H1 (cell line): ENCODE data around the gene TIMP1. TPM values are rescaled to one million over a fixed set of nuclear protein-coding genes. Genes with fewer than 3 reads are reported as not detected.

Experiments used
- CTCF ChIA-PET: fragments of 300-600 bp; sonication (Branson Sonifier 250); formaldehyde crosslinking; loops from one replicate; lab custom pipeline; 2021; ENCODE audit not compliant: partially characterized antibody; lab: Charles Lee
- POLR2A ChIA-PET: fragments of 300-600 bp; sonication (Branson Sonifier 250); formaldehyde crosslinking; loops from one replicate; lab custom pipeline; 2021; ENCODE audit warnings: inconsistent platforms; ENCODE audit not compliant: partially characterized antibody; lab: Charles Lee
- DNase-seq, 2 experiments: peaks; one replicate each; pipeline versions ENCODE4 v3.0.0 to v3.0.0-alpha.2; 2010 to 2022; ENCODE audit warnings: low spot score in 2 of 2, low read depth in 1 of 2, mixed read lengths in 1 of 2
- FAIRE-seq: peaks from 2 replicates; lab custom pipeline; 2011; peaks lifted over from hg19 to GRCh38; lab: Jason Lieb, UNC
- H2AFZ ChIP-seq: 2 replicates; pipeline ENCODE4 v1.8.1; 2012; ENCODE audit warnings: low read length, inconsistent platforms
- H2AK5ac ChIP-seq: 2 replicates; pipeline ENCODE4 v1.6.1; 2013; ENCODE audit warnings: low read depth, low read length
- H2BK120ac ChIP-seq: replicated peaks from 2 replicates; pipeline ENCODE3; 2013; ENCODE audit warnings: low read depth, low read length, inconsistent platforms
- H2BK12ac ChIP-seq: 2 replicates; pipeline ENCODE4 v1.6.1; 2013; ENCODE audit warnings: low read depth, low read length
- H2BK15ac ChIP-seq: 2 replicates; pipeline ENCODE4 v1.6.1; 2013; ENCODE audit warnings: low read length
- H2BK20ac ChIP-seq: 2 replicates; pipeline ENCODE4 v1.6.1; 2013; ENCODE audit warnings: low read length
- H2BK5ac ChIP-seq: 2 replicates; pipeline ENCODE4 v1.6.1; 2013; ENCODE audit warnings: low read depth, low read length
- H3K14ac ChIP-seq: 2 replicates; pipeline ENCODE4 v1.6.1; 2013; ENCODE audit warnings: inconsistent platforms; ENCODE audit not compliant: insufficient read length
- H3K18ac ChIP-seq: 2 replicates; pipeline ENCODE4 v1.6.1; 2013; ENCODE audit warnings: low read length; ENCODE audit errors: extremely low read depth
- H3K23ac ChIP-seq: 2 replicates; pipeline ENCODE4 v1.6.1; 2013; ENCODE audit warnings: inconsistent platforms; ENCODE audit not compliant: insufficient read length
- H3K23me2 ChIP-seq: 2 replicates; pipeline ENCODE4 v1.6.1; 2013; ENCODE audit warnings: low read depth, low read length
- H3K27ac ChIP-seq: 2 replicates; pipeline ENCODE4 v1.6.1; 2011; ENCODE audit warnings: low read depth, low read length, inconsistent platforms
- H3K27me3 ChIP-seq, 4 experiments: replicated peaks in 1 of 4; 1 replicate in 1 of 4; 2 replicates in 3 of 4; pipeline versions ENCODE4 v1.6.1 to v1.8.1; 2011 to 2013; ENCODE audit warnings: low read length in 3 of 4, mild to moderate bottlenecking in 3 of 4, inconsistent platforms in 2 of 4, mixed read lengths in 2 of 4, moderate library complexity in 1 of 4; ENCODE audit not compliant: control insufficient read depth in 3 of 4, insufficient read depth in 3 of 4; ENCODE audit errors: extremely low read depth in 1 of 4
- H3K36me3 ChIP-seq, 4 experiments: 2 replicates each; pipeline versions ENCODE4 v1.6.1 to v1.8.1; 2011 to 2013; ENCODE audit warnings: mild to moderate bottlenecking in 4 of 4, low read length in 3 of 4, moderate library complexity in 2 of 4, control low read depth in 1 of 4, inconsistent platforms in 1 of 4; ENCODE audit not compliant: insufficient read depth in 4 of 4, control insufficient read depth in 2 of 4
- H3K4ac ChIP-seq: replicated peaks from 2 replicates; pipeline ENCODE3; 2013; ENCODE audit warnings: low read length, low read depth, mixed read lengths, inconsistent platforms; ENCODE audit not compliant: insufficient read length
- H3K4me1 ChIP-seq, 4 experiments: replicated peaks in 1 of 4; 1 replicate in 1 of 4; 2 replicates in 3 of 4; pipeline versions ENCODE4 v1.6.1 to v1.8.1; 2011 to 2013; ENCODE audit warnings: low read length in 3 of 4, inconsistent platforms in 2 of 4, mixed read lengths in 1 of 4; ENCODE audit not compliant: insufficient read depth in 4 of 4, control insufficient read depth in 3 of 4
- H3K4me2 ChIP-seq, 2 experiments: 2 replicates each; pipeline versions ENCODE4 v1.6.1 to v1.8.1; 2011 to 2013; ENCODE audit warnings: low read depth in 2 of 2, low read length in 2 of 2, control low read depth in 1 of 2, inconsistent platforms in 1 of 2, mild to moderate bottlenecking in 1 of 2; ENCODE audit not compliant: insufficient read depth in 1 of 2
- H3K4me3 ChIP-seq, 4 experiments: fragments of 200-600, 300-600 bp in 1 of 4; sonication (generic), shearing (Covaris generic), sonication (Bioruptor Twin) in 1 of 4; 2 replicates each; pipeline versions ENCODE4 v1.5.1 to v1.8.1; 2011 to 2016; ENCODE audit warnings: low read length in 4 of 4, low read depth in 3 of 4, control low read depth in 2 of 4, inconsistent platforms in 2 of 4, mild to moderate bottlenecking in 2 of 4, mixed read lengths in 1 of 4, moderate library complexity in 1 of 4; ENCODE audit not compliant: insufficient read depth in 2 of 4; ENCODE audit errors: extremely low read depth in 1 of 4
- H3K56ac ChIP-seq: replicated peaks from 2 replicates; pipeline ENCODE3; 2013; ENCODE audit warnings: low read depth, mild to moderate bottlenecking, mixed read lengths, low read length, inconsistent platforms; ENCODE audit not compliant: insufficient read length
- H3K79me1 ChIP-seq: 2 replicates; pipeline ENCODE4 v1.6.1; 2013; ENCODE audit warnings: low read depth, low read length, control low read depth
- H3K79me2 ChIP-seq, 2 experiments: 2 replicates each; pipeline versions ENCODE4 v1.6.1 to v1.8.1; 2012 to 2013; ENCODE audit warnings: low read length in 2 of 2, mild to moderate bottlenecking in 2 of 2, inconsistent platforms in 1 of 2; ENCODE audit not compliant: insufficient read depth in 2 of 2, control insufficient read depth in 1 of 2
- H3K9ac ChIP-seq, 4 experiments: replicated peaks in 1 of 4; 1 replicate in 1 of 4; 2 replicates in 3 of 4; pipeline versions ENCODE4 v1.6.1 to v1.8.1; 2011 to 2013; ENCODE audit warnings: low read depth in 3 of 4, low read length in 3 of 4, control low read depth in 2 of 4, mild to moderate bottlenecking in 2 of 4, moderate library complexity in 2 of 4, inconsistent platforms in 1 of 4; ENCODE audit errors: extremely low read depth in 1 of 4
- H3K9me3 ChIP-seq, 2 experiments: 2 replicates each; pipeline versions ENCODE4 v1.6.1 to v1.8.1; 2012 to 2013; ENCODE audit warnings: mild to moderate bottlenecking in 2 of 2, moderate library complexity in 2 of 2, control low read depth in 1 of 2, inconsistent platforms in 1 of 2, low read depth in 1 of 2, low read length in 1 of 2, mixed read lengths in 1 of 2; ENCODE audit not compliant: insufficient read depth in 2 of 2
- H4K20me1 ChIP-seq, 2 experiments: replicated peaks in 1 of 2; 2 replicates each; pipeline versions ENCODE3 to v1.8.1; 2011 to 2013; ENCODE audit warnings: inconsistent platforms in 2 of 2, low read length in 2 of 2, mild to moderate bottlenecking in 1 of 2; ENCODE audit not compliant: insufficient read depth in 2 of 2, control insufficient read depth in 1 of 2
- H4K5ac ChIP-seq: 2 replicates; pipeline ENCODE4 v1.6.1; 2013; ENCODE audit warnings: low read length, low read depth, mixed read lengths, inconsistent platforms; ENCODE audit not compliant: insufficient read length
- H4K8ac ChIP-seq: 2 replicates; pipeline ENCODE4 v1.8.0; 2013; ENCODE audit warnings: mild to moderate bottlenecking, moderate library complexity, low read length, inconsistent platforms; ENCODE audit not compliant: insufficient read depth; ENCODE audit errors: extremely low read depth
- H4K91ac ChIP-seq: replicated peaks from 2 replicates; pipeline ENCODE3; 2013; ENCODE audit warnings: low read length, mixed read lengths, inconsistent platforms; ENCODE audit not compliant: insufficient read length
- CBX5 ChIP-seq: fragments of 300-800, 300-1000 bp; sonication (generic); IDR thresholded peaks from 2 replicates; pipeline ENCODE4 v1.7.1; 2016; ENCODE audit warnings: antibody characterized with exemption, low read length, low read depth
- PHF8 ChIP-seq: fragments of 200-600 bp; sonication (generic); conservative IDR thresholded peaks from 2 replicates; pipeline ENCODE4 v1.7.1; 2012; ENCODE audit warnings: low read depth, mild to moderate bottlenecking, inconsistent platforms, low read length, moderate library complexity
- WGBS, 2 experiments: shearing (Covaris generic) in 1 of 2; methylation state at CpG; one replicate each; pipeline versions ENCODE4 v1.1.6 to v1.1.7; 2013 to 2015; ENCODE audit warnings: low lambda C conversion rate in 2 of 2, mixed read lengths in 2 of 2, inconsistent platforms in 1 of 2, low coverage in 1 of 2, missing lambda C conversion rate in 1 of 2; ENCODE audit not compliant: insufficient replicate concordance in 2 of 2, insufficient coverage in 1 of 2, insufficient read length in 1 of 2; ENCODE audit errors: extremely low coverage in 1 of 2, missing lambda C conversion rate in 1 of 2; 5-methylcytosine and 5-hydroxymethylcytosine counted together
- polyA plus RNA-seq, 7 experiments: library from polyadenylated mRNA; depleted of rRNA in 3 of 7; stranded (reverse) in 5 of 7; unstranded in 2 of 7; fragments of >200 nt in 5 of 7; fragments of 200-250 nt in 2 of 7; gene quantifications; 1 replicate in 5 of 7; 2 replicates in 1 of 7; 4 replicates in 1 of 7; pipeline versions ENCODE4 v1.2.1 to v1.2.3, GENCODE V29; 2011 to 2013; ENCODE audit warnings: missing spikeins in 2 of 7, mixed read lengths in 2 of 7
- total RNA-seq: library from RNA; stranded (reverse); fragmentation: NEBNext Ultra II Directional; extraction: Animal tissue kit (Norgen Biotek cat#: 25700); gene quantifications from 2 replicates; pipeline ENCODE4 v1.2.1, GENCODE V29; 2021

The TIMP1 gene
- total and polyA plus RNA-seq, 2 of the 8 experiments (the other 6 are each of a cell fraction or from before 2014, with no cell fraction given) = 58.6 to 142 TPM

DNA sequence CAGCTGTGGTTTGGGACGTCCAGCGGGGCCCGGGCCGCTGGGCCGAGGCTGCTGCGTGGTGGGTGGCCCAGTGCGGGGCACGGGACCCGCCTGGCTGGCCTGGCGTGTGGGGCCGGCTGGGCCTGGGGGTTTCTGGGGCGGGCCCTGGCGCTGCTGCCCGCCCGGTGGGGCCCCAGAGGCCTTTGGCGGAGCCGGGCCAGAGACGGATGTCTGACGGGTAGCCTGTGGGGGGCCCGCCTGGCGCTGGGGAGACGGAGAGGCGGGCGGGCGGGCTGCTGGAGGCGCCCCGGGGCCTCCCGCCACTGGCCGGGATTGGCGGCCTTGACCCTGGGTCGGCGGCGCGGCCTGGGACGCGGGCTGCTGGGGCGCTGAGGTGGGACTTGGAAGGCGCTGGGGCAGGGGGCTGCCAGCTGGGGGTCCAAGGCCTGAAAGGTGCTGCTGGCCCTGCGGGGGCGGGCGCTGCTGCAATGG is 8.1 kb upstream of the TIMP1 start:
- no peak for TF ChIP-seq CBX5
- peak; percentile 15; the same call in 1 of the 2 replicates for TF ChIP-seq PHF8
- H3K79me2 ChIP-seq = no peaks in the 10 kb centered on the region
- H2AFZ ChIP-seq = no peak overlapping the region
- no peak overlapping the region for H4K91ac ChIP-seq
- peak overlapping the region in 2 of 4 experiments; percentile 60 to 74; a peak in 5 of 7 replicates for H3K9ac ChIP-seq
- no peak overlapping the region for H2BK5ac ChIP-seq
- H3K18ac ChIP-seq = no peak overlapping the region
- H3K23ac ChIP-seq = no peak overlapping the region
- H3K4me1 ChIP-seq = peaks cover 0 to 15% (median 9%) of the 10 kb centered on the region in 4 experiments; a peak in 5 of 7 replicates
- ChIA-PET POLR2A (interaction anchor here (0.7 to 2.6 kb wide), 13 partner anchors 8 to 356 kb away, joined by 3 to 11 read pairs (median 4); partner anchors contain the start of genes ARAF, SYN1 and TIMP1), CTCF (interaction anchor here (0.7 to 1.6 kb wide), 5 partner anchors 8 to 70 kb away, joined by 3 to 5 read pairs (median 4); partner anchors contain the start of gene TIMP1)
- no peaks in the 10 kb centered on the region for H3K27me3 ChIP-seq
- H2BK120ac ChIP-seq = no peak overlapping the region
- H3K4me2 ChIP-seq = peak overlapping the region; percentile 68 to 82
- no peak overlapping the region for H3K4ac ChIP-seq
- FAIRE-seq (no peak), DNase-seq (no peak)
- 0% methylated on average over 6 of the region's 41 CpGs; no CpG with 5 or more reads in 1 of the 2 experiments for WGBS, 2 experiments
- H3K4me3 ChIP-seq = peak overlapping the region; percentile 41 to 63 (median 46)
- H3K36me3 ChIP-seq = peaks cover 0 to 10% (median 3%) of the 10 kb centered on the region in 4 experiments; a peak in 3 of 8 replicates
- no peak overlapping the region for H3K56ac ChIP-seq
- peaks cover 7% of the 10 kb centered on the region; the same call in 1 of the 2 replicates for H3K23me2 ChIP-seq
- no peak overlapping the region for H3K14ac ChIP-seq
- H3K9me3 ChIP-seq = no peaks in the 10 kb centered on the region
- H2AK5ac ChIP-seq = no peak overlapping the region
- peak overlapping the region; percentile 85; the same call in 1 of the 2 replicates for H3K27ac ChIP-seq
- no peaks in the 10 kb centered on the region for H4K20me1 ChIP-seq
- H4K8ac ChIP-seq = peak overlapping the region; percentile 93; the same call in 1 of the 2 replicates
- no peak overlapping the region for H2BK15ac ChIP-seq
- H4K5ac ChIP-seq = peak overlapping the region; percentile 86
- H2BK20ac ChIP-seq = no peak overlapping the region
- no peak overlapping the region for H2BK12ac ChIP-seq
- H3K79me1 ChIP-seq = no peaks in the 10 kb centered on the region
